Measurements from ENCODE around the gene RNF112. TPM values are rescaled to one million over a fixed set of nuclear protein-coding genes. Genes with fewer than 3 reads are reported as not detected.

Gene RNF112
- total RNA-seq, 1 donor from 2014 or later, result 0.67 TPM

- H3K36me3 Mint-ChIP-seq (ENCODE audit: low read depth), result no peaks in the 10 kb centered on the region
- H3K4me3 Mint-ChIP-seq (ENCODE audit: unreplicated experiment), result no peak overlapping the region
- no peak overlapping the region for H3K27ac Mint-ChIP-seq (ENCODE audit: unreplicated experiment)
- H3K4me1 Mint-ChIP-seq (ENCODE audit: low read depth), result peaks cover 12% of the 10 kb centered on the region
- no peaks in the 10 kb centered on the region for H3K27me3 Mint-ChIP-seq (ENCODE audit: low read depth)
- H3K9me3 Mint-ChIP-seq (ENCODE audit: low read depth), result no peaks in the 10 kb centered on the region
- TF ChIP-seq CTCF (IDR thresholded peaks at IDR 0.05), result no peak
- DNase-seq (ENCODE audit: low spot score), result no peak
Measured at GRCh38 chr17:19401321-19402010, 9.6 kb upstream of the RNF112 start.

GRCh38 chr17:19402171-19402570 lies 8.9 kb upstream of the RNF112 start:
- H3K36me3 Mint-ChIP-seq (ENCODE audit: low read depth), result no peaks in the 10 kb centered on the region
- DNase-seq (ENCODE audit: low spot score), result no peak
- H3K9me3 Mint-ChIP-seq (ENCODE audit: low read depth), result no peaks in the 10 kb centered on the region
- peaks cover 12% of the 10 kb centered on the region for H3K4me1 Mint-ChIP-seq (ENCODE audit: low read depth)
- H3K27me3 Mint-ChIP-seq (ENCODE audit: low read depth), result no peaks in the 10 kb centered on the region
- H3K27ac Mint-ChIP-seq (ENCODE audit: unreplicated experiment), result no peak overlapping the region
- H3K4me3 Mint-ChIP-seq (ENCODE audit: unreplicated experiment), result no peak overlapping the region
- TF ChIP-seq CTCF (IDR thresholded peaks at IDR 0.05), result no peak

GRCh38 chr17:19403021-19403420 lies 8.0 kb upstream of the RNF112 start:
- H3K27me3 Mint-ChIP-seq (ENCODE audit: low read depth), result no peaks in the 10 kb centered on the region
- H3K27ac Mint-ChIP-seq (ENCODE audit: unreplicated experiment), result no peak overlapping the region

GRCh38 chr17:19404264-19404663 lies 6.8 kb upstream of the RNF112 start:
- Mint-ChIP-seq H3K4me3 (ENCODE audit: unreplicated experiment) (no peak overlapping the region), H3K27me3 (ENCODE audit: low read depth) (no peaks in the 10 kb centered on the region), H3K9me3 (ENCODE audit: low read depth) (no peaks in the 10 kb centered on the region), H3K4me1 (ENCODE audit: low read depth) (peaks cover 2% of the 10 kb centered on the region), H3K36me3 (ENCODE audit: low read depth) (no peaks in the 10 kb centered on the region), H3K27ac (ENCODE audit: unreplicated experiment) (no peak overlapping the region)
- TF ChIP-seq CTCF (IDR thresholded peaks at IDR 0.05), result no peak
- DNase-seq (ENCODE audit: low spot score), result no peak

More at GRCh38 chr17:19403021-19403420, 8.0 kb upstream of the RNF112 start:
- Mint-ChIP-seq H3K9me3 (ENCODE audit: low read depth) (no peaks in the 10 kb centered on the region), H3K4me1 (ENCODE audit: low read depth) (peaks cover 9% of the 10 kb centered on the region), H3K36me3 (ENCODE audit: low read depth) (no peaks in the 10 kb centered on the region), H3K4me3 (ENCODE audit: unreplicated experiment) (no peak overlapping the region)
- DNase-seq (ENCODE audit: low spot score), result no peak
- TF ChIP-seq CTCF (IDR thresholded peaks at IDR 0.05), result no peak

- H3K9me3 Mint-ChIP-seq (ENCODE audit: low read depth), result no peaks in the 10 kb centered on the region
- H3K27me3 Mint-ChIP-seq (ENCODE audit: low read depth), result no peaks in the 10 kb centered on the region
- no peaks in the 10 kb centered on the region for H3K36me3 Mint-ChIP-seq (ENCODE audit: low read depth)
- no peak for TF ChIP-seq CTCF (IDR thresholded peaks at IDR 0.05)
- no peak overlapping the region for H3K27ac Mint-ChIP-seq (ENCODE audit: unreplicated experiment)
- no peak for DNase-seq (ENCODE audit: low spot score)
- H3K4me1 Mint-ChIP-seq (ENCODE audit: low read depth), result peaks cover 11% of the 10 kb centered on the region
- no peak overlapping the region for H3K4me3 Mint-ChIP-seq (ENCODE audit: unreplicated experiment)
Measured at GRCh38 chr17:19405114-19405513, 5.9 kb upstream of the RNF112 start.
